IPS-18a (cell line): ENCODE data around the gene SYF2.
"Not testable (repeated sequence)": the region's sequence is repeated elsewhere in the genome, so short reads cannot be mapped to it uniquely, and the experiment has no call there.

Experiments used
- H3K27ac ChIP-seq: one replicate; pipeline ENCODE4 v1.5.1; 2013; ENCODE audit warnings: low read length
- H3K27me3 ChIP-seq: one replicate; pipeline ENCODE4 v1.6.1; 2013; ENCODE audit warnings: mild to moderate bottlenecking, low read length; ENCODE audit not compliant: control insufficient read depth, insufficient read depth
- H3K36me3 ChIP-seq: one replicate; pipeline ENCODE4 v1.6.1; 2013; ENCODE audit warnings: low read depth, low read length; ENCODE audit not compliant: control insufficient read depth
- H3K4me1 ChIP-seq: one replicate; pipeline ENCODE4 v1.6.1; 2013; ENCODE audit warnings: low read depth, low read length; ENCODE audit not compliant: control insufficient read depth
- H3K4me3 ChIP-seq: one replicate; pipeline ENCODE4 v1.5.1; 2013; ENCODE audit warnings: low read length
- H3K9ac ChIP-seq: one replicate; pipeline ENCODE4 v1.6.1; 2013; ENCODE audit warnings: mild to moderate bottlenecking, low read length, moderate library complexity
- H3K9me3 ChIP-seq: one replicate; pipeline ENCODE4 v1.6.1; 2013; ENCODE audit warnings: low read depth, low read length; ENCODE audit not compliant: control insufficient read depth

SYF2 gene

DNA sequence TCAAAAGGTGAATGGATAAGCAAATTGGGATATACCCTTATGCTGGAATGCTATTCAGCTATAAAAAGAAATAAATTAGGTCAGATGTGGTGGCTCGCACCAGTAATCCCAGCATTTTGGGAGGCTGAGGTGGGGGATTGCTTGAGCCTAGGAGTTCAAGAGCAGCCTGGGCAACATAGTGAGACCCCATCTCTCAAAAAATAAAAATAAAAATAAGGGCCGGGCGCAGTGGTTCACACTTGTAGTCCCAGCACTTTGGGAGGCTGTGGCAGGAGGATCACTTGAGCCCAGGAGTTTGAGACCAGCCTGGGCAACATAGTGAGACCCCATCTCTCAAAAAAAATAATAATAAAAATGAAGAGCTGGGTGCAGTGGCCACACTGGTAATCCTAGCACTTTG, 44.4 kb downstream of the SYF2 start:
- not testable (repeated sequence) for H3K27ac ChIP-seq, H3K27me3 ChIP-seq, H3K4me3 ChIP-seq, H3K9me3 ChIP-seq, H3K9ac ChIP-seq, H3K4me1 ChIP-seq, H3K36me3 ChIP-seq

- H3K9me3 ChIP-seq, result no peaks in the 10 kb centered on the region
- no peaks in the 10 kb centered on the region for H3K4me1 ChIP-seq
- H3K36me3 ChIP-seq, result no peaks in the 10 kb centered on the region
- H3K9ac ChIP-seq, result no peak overlapping the region
- H3K27ac ChIP-seq, result no peak overlapping the region
- H3K4me3 ChIP-seq, result no peak overlapping the region
- H3K27me3 ChIP-seq, result no peaks in the 10 kb centered on the region
Observed at GRCh38 chr1:25187077-25187476, 45.2 kb downstream of the SYF2 start.

GRCh38 chr1:25186161-25187007, 45.9 kb downstream of the SYF2 start:
- Histone ChIP-seq H3K9me3 (no peaks in the 10 kb centered on the region), H3K27me3 (no peaks in the 10 kb centered on the region), H3K27ac (no peak overlapping the region), H3K4me3 (no peak overlapping the region), H3K4me1 (no peaks in the 10 kb centered on the region), H3K9ac (no peak overlapping the region), H3K36me3 (no peaks in the 10 kb centered on the region)

DNA sequence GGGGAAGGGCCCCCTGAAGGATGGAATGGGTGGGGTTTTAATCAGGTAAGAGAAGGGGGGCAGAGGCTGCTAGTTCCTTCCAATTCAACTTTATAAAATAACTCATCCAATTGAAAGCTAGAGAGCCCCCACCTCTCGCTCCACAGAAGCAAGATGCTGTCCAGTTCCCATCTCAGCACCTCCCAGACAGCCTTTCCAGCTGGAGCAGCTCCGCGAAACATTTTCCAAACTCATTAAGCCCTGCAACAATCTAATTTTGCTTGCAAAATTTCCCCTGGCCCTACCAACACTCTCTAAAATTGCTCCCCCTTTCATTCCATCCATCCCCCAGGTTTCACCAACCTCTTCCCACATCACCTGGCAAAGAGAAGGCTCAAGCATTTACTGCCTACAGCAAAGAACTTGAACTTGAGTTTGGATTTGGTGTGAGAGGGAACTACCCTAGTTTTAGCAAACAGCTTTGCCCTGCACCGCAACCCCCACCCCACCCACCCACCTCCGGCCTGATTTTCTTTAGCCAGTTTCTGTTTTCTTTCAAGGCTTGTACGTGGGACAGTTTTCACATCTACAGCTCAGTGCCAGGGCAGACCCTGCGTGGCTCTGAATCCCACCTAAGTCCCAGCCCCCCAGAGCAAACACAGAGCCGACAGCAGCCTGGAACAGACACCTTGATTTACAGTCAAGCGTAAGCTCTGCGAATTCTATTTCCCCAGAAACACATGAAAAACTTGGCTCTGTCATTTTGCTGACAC, 46.7 kb downstream of the SYF2 start:
- Histone ChIP-seq H3K27ac (no peak overlapping the region), H3K9me3 (no peaks in the 10 kb centered on the region), H3K4me3 (no peak overlapping the region), H3K9ac (no peak overlapping the region), H3K4me1 (no peaks in the 10 kb centered on the region), H3K27me3 (no peaks in the 10 kb centered on the region), H3K36me3 (no peaks in the 10 kb centered on the region)

GRCh38 chr1:25184001-25184762, 48.1 kb downstream of the SYF2 start:
- Histone ChIP-seq H3K4me1 (no peaks in the 10 kb centered on the region), H3K27me3 (no peaks in the 10 kb centered on the region), H3K9ac (no peak overlapping the region), H3K27ac (no peak overlapping the region), H3K9me3 (no peaks in the 10 kb centered on the region), H3K36me3 (no peaks in the 10 kb centered on the region), H3K4me3 (no peak overlapping the region)

DNA sequence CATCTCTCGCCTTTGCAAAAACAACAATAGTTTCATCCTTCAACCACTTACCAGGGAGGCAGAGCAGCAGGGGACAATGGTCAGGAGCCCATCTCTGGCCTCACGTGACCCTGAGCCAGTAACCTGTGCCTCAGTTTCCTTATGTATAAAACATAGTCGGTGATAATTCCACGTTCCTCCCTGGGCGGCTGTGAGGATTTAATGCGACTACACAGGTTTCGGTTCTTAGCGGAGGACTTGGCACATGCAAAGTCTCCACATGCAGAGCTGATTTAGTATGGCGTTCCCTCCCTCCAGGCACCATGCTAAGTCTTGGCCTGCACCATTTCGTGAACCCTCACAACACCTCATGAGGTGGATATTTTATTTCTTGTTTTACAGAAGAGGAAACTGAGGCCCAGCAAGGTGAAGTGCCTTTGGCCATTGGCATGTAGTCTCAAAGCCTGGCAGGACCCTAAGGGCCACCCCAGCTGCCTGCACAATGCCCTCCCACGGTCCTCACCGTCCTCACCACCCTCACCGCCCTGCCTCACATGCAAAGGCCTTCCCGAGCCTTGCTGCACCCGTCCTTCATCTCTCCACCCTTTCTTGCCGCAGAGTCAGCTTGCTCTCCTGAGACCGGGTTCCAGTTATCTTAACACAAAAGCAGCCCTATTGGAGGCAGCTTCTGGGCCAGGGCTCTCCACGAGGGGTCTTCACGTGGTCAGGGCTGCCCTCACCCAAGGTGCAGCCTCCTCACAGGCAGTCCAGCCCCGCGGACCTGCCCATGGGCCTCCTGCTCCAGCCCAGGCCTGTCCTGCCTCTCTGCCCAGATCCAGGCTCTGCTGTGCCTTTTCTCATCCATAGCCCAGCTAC, 48.9 kb downstream of the SYF2 start:
- no peak overlapping the region for H3K9ac ChIP-seq
- no peak overlapping the region for H3K4me3 ChIP-seq
- H3K36me3 ChIP-seq, result no peaks in the 10 kb centered on the region
- H3K27ac ChIP-seq, result no peak overlapping the region
- H3K27me3 ChIP-seq, result no peaks in the 10 kb centered on the region
- no peaks in the 10 kb centered on the region for H3K4me1 ChIP-seq
- H3K9me3 ChIP-seq, result no peaks in the 10 kb centered on the region

DNA sequence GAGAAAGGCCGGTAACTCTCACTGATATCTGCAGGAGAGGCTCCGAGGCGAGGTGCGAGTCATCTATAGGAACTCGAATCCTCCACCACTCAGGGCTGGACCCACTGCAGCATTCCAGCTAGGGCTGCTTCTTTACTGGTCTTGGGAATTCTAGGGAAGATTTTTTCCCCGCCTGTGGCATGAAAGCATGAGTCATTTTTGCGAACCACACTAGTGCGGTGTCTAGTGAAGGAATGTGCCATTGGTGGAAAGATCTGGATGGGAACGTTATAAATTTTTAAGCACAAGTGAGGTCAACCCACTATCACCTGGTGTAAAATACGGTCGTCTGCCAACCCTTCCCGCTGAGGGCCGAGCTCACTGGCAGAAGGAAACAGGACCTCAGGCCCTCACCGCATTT, 49.7 kb downstream of the SYF2 start:
- no peak overlapping the region for H3K27ac ChIP-seq
- H3K4me3 ChIP-seq, result no peak overlapping the region
- H3K9me3 ChIP-seq, result no peaks in the 10 kb centered on the region
- H3K4me1 ChIP-seq, result no peaks in the 10 kb centered on the region
- no peaks in the 10 kb centered on the region for H3K36me3 ChIP-seq
- no peaks in the 10 kb centered on the region for H3K27me3 ChIP-seq
- H3K9ac ChIP-seq, result no peak overlapping the region

- no peak overlapping the region for H3K27ac ChIP-seq
- H3K36me3 ChIP-seq, result no peaks in the 10 kb centered on the region
- no peak overlapping the region for H3K4me3 ChIP-seq
- no peak overlapping the region for H3K9ac ChIP-seq
- no peaks in the 10 kb centered on the region for H3K27me3 ChIP-seq
- no peaks in the 10 kb centered on the region for H3K4me1 ChIP-seq
- no peaks in the 10 kb centered on the region for H3K9me3 ChIP-seq
Observed at GRCh38 chr1:25180996-25181395, 51.3 kb downstream of the SYF2 start.

DNA sequence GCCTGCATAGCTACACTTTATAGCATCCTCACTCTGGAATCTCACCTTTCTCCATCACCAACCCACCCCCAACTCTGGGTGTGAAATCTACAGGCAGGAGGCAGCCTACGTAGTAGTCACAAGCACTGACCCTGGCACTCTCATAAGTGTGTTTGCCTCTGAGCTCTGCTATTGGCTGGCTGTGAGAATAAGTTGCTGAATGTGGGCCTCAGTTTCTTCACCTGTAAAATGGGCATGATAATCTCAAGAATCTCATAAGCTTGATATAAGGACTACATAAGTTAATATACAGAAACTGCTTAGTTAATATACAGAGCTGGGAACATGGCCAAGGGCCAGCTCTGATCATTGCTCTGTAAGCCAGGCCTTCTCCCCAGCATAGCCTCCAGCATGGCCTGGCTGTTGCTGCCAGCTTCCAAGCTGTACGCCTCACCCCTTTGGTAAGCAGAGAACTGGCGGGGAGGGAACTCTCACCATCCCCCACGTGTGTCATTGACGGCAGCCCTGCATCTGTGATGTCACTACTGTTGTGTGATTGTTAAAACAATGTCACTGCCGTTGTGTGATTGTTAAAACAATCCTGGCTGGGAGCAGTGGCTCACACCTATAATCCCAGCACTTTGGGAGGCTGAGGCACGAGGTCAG, 53.3 kb downstream of the SYF2 start:
- Histone ChIP-seq H3K9ac (no peak overlapping the region), H3K27ac (no peak overlapping the region), H3K9me3 (no peaks in the 10 kb centered on the region), H3K4me1 (no peaks in the 10 kb centered on the region), H3K36me3 (no peaks in the 10 kb centered on the region), H3K27me3 (no peaks in the 10 kb centered on the region), H3K4me3 (no peak overlapping the region)

DNA sequence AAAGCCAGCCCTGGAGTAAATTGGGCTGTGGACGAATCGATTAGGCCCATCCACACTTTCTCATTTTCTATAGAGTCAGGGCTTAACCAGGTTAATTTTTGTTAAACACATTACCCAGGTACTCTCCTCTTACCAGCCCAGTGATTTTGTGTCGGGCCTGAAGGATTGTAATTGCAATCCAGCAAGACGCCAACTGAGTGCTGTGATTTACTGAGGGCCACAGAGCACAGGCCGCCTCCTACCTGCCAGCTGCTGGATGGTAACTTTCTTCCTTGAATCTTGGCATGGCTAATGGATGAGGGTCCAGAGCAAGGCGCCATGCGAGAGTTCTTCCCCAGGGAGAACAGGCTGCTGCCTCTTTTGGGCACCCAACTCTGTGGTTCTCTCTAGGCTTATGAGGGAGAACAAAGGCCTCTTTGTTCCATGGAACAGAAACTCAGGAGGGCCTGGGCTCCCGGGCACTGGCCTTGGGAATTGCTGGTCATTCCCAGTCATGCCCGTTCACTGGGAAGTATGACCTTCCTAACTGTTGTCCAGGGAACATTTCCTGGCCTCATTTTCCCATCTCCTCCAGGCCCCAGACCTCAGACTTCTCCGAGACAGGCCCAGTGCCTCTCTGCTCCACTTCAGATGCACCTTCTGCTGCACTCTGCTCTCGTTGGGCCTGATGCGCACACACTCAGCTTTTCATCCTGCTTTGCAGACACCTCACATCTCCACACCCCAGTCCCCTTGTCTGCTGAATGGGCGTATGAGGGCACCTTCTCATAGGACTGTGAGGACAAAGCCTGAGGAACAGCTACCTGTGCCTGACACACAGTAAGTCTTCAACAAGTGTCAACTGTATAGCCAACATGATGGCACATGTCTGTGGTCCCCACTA, 57.3 kb downstream of the SYF2 start:
- H3K9ac ChIP-seq, result no peak overlapping the region
- no peaks in the 10 kb centered on the region for H3K36me3 ChIP-seq
- no peaks in the 10 kb centered on the region for H3K27me3 ChIP-seq
- no peaks in the 10 kb centered on the region for H3K4me1 ChIP-seq
- H3K4me3 ChIP-seq, result no peak overlapping the region
- H3K9me3 ChIP-seq, result no peaks in the 10 kb centered on the region
- H3K27ac ChIP-seq, result no peak overlapping the region
